Chondrocyte (in vitro differentiated cells): Measurements from ENCODE around the gene KYNU. TPM values are rescaled to one million over a fixed set of nuclear protein-coding genes. Genes with fewer than 3 reads are reported as not detected.
"Not testable (repeated sequence)": the region's sequence is repeated elsewhere in the genome, so short reads cannot be mapped to it uniquely, and the experiment has no call there.

Experiments
- DNase-seq: peaks from one replicate; pipeline ENCODE4 v3.0.0; 2021; ENCODE audit warnings: mixed read lengths, low spot score
- H3K27ac Mint-ChIP-seq: one replicate; pipeline ENCODE4 v1.8.0; 2021; ENCODE audit warnings: mild to moderate bottlenecking, moderate library complexity, mixed read lengths; ENCODE audit not compliant: unreplicated experiment
- H3K27me3 Mint-ChIP-seq: 2 replicates; pipeline ENCODE4 v1.8.0; 2021; ENCODE audit warnings: low read depth, mixed read lengths
- H3K36me3 Mint-ChIP-seq: 2 replicates; pipeline ENCODE4 v1.8.0; 2021; ENCODE audit warnings: low read depth, mixed read lengths
- H3K4me1 Mint-ChIP-seq: 2 replicates; pipeline ENCODE4 v1.8.0; 2021; ENCODE audit warnings: low read depth, mild to moderate bottlenecking, mixed read lengths
- H3K4me3 Mint-ChIP-seq: one replicate; pipeline ENCODE4 v1.8.0; 2021; ENCODE audit warnings: mild to moderate bottlenecking, moderate library complexity, mixed read lengths; ENCODE audit not compliant: unreplicated experiment
- H3K9me3 Mint-ChIP-seq: 2 replicates; pipeline ENCODE4 v1.8.0; 2021; ENCODE audit warnings: low read depth, mixed read lengths
- CTCF ChIP-seq: fragments of 200-600 bp; sonication (generic); IDR thresholded peaks from 2 replicates; pipeline ENCODE4 v1.5.0; 2021; ENCODE audit warnings: antibody characterized with exemption, mild to moderate bottlenecking, moderate library complexity
- total RNA-seq: library from RNA; stranded (reverse); gene quantifications from 3 replicates; pipeline ENCODE4 v1.2.1, GENCODE V29; 2021

Gene KYNU
- total RNA-seq, 1 donor from 2014 or later = not detected

GRCh38 chr2:143085125-143085784 is 207.8 kb downstream of the KYNU start:
- Mint-ChIP-seq H3K4me1 (peaks cover 5% of the 10 kb centered on the region), H3K36me3 (peaks cover 3% of the 10 kb centered on the region), H3K27ac (no peak overlapping the region), H3K27me3 (no peaks in the 10 kb centered on the region), H3K4me3 (no peak overlapping the region), H3K9me3 (peaks cover 8% of the 10 kb centered on the region)
- TF ChIP-seq CTCF = no peak
- DNase-seq = no peak

GRCh38 chr2:143087033-143087432 is 209.6 kb downstream of the KYNU start:
- TF ChIP-seq CTCF = no peak
- Mint-ChIP-seq H3K27me3 (no peaks in the 10 kb centered on the region), H3K4me1 (peaks cover 5% of the 10 kb centered on the region), H3K9me3 (peaks cover 2% of the 10 kb centered on the region), H3K36me3 (peaks cover 2% of the 10 kb centered on the region), H3K27ac (no peak overlapping the region), H3K4me3 (no peak overlapping the region)
- no peak for DNase-seq

GRCh38 chr2:143088388-143088787 is 210.9 kb downstream of the KYNU start:
- no peak for TF ChIP-seq CTCF
- no peaks in the 10 kb centered on the region for H3K36me3 Mint-ChIP-seq
- peaks cover 5% of the 10 kb centered on the region for H3K4me1 Mint-ChIP-seq
- no peak overlapping the region for H3K4me3 Mint-ChIP-seq
- no peak overlapping the region for H3K27ac Mint-ChIP-seq
- H3K9me3 Mint-ChIP-seq = no peaks in the 10 kb centered on the region
- DNase-seq = no peak
- H3K27me3 Mint-ChIP-seq = no peaks in the 10 kb centered on the region

- not testable (repeated sequence) for H3K27me3 Mint-ChIP-seq, H3K36me3 Mint-ChIP-seq, H3K4me1 Mint-ChIP-seq, H3K9me3 Mint-ChIP-seq, H3K27ac Mint-ChIP-seq, H3K4me3 Mint-ChIP-seq
- DNase-seq = peak; percentile 75
Observed at GRCh38 chr2:143089520-143089919, 212.1 kb downstream of the KYNU start.
